ENCODE measurements around the gene LCOR.

The LCOR gene

DNA sequence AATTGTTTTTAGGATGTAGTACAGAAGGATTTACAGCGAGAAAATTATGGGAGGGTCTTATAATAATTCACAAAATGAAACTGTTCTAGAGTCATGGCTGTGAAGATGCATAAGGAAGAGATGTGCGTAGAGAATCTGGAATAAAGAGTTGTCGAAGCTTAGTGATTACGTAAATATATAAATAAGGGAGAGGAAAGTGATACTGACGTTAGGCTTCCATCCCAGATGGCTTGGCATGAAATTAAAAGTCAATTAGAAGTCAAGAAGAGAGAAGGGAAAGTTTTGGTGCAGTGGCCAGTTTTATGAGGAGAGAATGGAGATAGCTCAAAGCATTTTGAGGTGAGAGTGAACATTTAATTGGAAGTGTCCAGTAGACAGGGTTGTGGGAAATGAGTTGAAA is 85.5 kb downstream of the LCOR start:
- Histone ChIP-seq H3K9me3 (no peaks in the 10 kb centered on the region), H3K27me3 (no peaks in the 10 kb centered on the region), H3K4me3 (ENCODE audit: low read depth in 1 of 2, low read length in 1 of 2) (no peak overlapping the region), H3K27ac (no peak overlapping the region), H3K36me3 (peaks cover 23% of the 10 kb centered on the region), H3K4me1 (ENCODE audit: control insufficient read depth in 1 of 2, insufficient read depth in 1 of 2, low read depth in 1 of 2, low read length in 1 of 2) (no peaks in the 10 kb centered on the region)
- TF ChIP-seq, protein P1, sequence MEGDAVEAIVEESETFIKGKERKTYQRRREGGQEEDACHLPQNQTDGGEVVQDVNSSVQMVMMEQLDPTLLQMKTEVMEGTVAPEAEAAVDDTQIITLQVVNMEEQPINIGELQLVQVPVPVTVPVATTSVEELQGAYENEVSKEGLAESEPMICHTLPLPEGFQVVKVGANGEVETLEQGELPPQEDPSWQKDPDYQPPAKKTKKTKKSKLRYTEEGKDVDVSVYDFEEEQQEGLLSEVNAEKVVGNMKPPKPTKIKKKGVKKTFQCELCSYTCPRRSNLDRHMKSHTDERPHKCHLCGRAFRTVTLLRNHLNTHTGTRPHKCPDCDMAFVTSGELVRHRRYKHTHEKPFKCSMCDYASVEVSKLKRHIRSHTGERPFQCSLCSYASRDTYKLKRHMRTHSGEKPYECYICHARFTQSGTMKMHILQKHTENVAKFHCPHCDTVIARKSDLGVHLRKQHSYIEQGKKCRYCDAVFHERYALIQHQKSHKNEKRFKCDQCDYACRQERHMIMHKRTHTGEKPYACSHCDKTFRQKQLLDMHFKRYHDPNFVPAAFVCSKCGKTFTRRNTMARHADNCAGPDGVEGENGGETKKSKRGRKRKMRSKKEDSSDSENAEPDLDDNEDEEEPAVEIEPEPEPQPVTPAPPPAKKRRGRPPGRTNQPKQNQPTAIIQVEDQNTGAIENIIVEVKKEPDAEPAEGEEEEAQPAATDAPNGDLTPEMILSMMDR (IDR thresholded peaks at IDR 0.05): no peak

DNA sequence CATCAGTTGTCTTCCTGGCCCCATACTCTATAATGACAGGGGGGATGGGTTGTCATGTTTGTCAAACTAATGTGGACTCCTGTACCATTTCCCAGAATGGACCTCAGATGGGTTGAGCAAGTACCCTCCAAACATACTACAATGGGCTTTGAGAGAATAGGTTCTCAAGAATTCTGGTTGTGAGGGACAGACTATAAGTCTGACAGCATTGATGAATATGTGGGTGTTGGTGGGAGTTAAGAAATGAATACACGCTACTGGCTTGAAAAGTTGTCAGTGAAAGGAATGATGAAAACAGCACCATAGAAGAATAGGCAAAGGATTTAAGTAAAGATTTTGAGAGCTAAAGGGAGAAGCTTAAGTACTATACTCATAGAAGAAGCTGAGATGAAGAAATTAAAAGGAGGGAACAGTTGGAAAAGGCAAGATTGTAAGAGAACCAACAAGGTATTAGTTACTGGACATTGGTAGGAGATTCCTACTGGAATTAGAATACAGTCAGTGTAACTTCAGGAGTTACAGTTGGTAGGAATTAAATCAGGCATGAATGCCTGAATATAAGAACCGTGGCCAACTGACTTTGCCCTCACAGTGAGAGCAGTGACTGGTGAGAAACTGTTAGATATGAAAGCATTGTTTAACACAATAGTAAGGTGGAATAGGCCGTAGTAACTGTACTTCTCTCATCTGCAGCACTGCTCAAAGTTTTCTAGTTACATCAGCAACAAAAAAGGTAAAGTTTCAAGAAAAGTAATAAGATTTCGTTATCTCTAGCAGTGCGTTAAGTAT is 86.3 kb downstream of the LCOR start:
- no peak overlapping the region for H3K4me3 ChIP-seq (ENCODE audit: low read depth in 1 of 2, low read length in 1 of 2)
- no peaks in the 10 kb centered on the region for H3K27me3 ChIP-seq
- H3K4me1 ChIP-seq (ENCODE audit: control insufficient read depth in 1 of 2, insufficient read depth in 1 of 2, low read depth in 1 of 2, low read length in 1 of 2): no peaks in the 10 kb centered on the region
- no peaks in the 10 kb centered on the region for H3K9me3 ChIP-seq
- no peak overlapping the region for H3K27ac ChIP-seq
- TF ChIP-seq, protein P1 (IDR thresholded peaks at IDR 0.05): no peak
- H3K36me3 ChIP-seq: peaks cover 23% of the 10 kb centered on the region

DNA sequence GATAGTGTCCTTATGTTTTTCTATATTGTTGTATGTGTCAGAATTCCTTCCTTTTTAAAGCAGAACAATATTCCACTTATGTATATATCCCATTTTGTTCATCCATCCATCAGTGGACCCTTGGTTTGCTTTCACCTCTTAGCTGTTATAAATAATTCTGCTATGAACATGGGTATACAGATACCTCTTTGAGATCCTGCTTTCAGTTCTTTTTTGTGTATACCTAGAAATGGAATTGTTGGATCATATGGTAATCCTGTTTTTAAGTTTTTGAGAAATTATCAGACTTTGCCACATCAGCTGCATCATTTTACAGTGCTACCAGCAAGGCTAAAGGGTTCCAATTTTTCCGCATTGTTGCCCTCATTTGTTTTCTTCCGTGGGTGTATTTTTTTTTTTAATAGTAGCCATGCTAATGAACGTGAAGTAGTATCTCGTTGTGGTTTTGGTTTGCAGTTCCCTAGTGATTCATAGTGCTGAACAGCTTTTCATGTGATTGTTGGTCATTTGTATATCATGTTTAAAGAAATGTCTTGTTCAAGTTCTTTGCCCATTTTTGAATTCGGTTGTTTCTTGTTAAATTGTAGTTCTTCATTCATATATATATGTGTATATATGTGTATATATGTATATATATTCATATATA is 87.8 kb downstream of the LCOR start:
- peak overlapping the region; percentile 33 for H3K27ac ChIP-seq
- H3K4me3 ChIP-seq (ENCODE audit: low read depth in 1 of 2, low read length in 1 of 2): no peak overlapping the region
- H3K36me3 ChIP-seq: peaks cover 20% of the 10 kb centered on the region
- no peaks in the 10 kb centered on the region for H3K4me1 ChIP-seq (ENCODE audit: control insufficient read depth in 1 of 2, insufficient read depth in 1 of 2, low read depth in 1 of 2, low read length in 1 of 2)
- TF ChIP-seq, protein P1 (IDR thresholded peaks at IDR 0.05): no peak
- H3K27me3 ChIP-seq: no peaks in the 10 kb centered on the region
- H3K9me3 ChIP-seq: no peaks in the 10 kb centered on the region

DNA sequence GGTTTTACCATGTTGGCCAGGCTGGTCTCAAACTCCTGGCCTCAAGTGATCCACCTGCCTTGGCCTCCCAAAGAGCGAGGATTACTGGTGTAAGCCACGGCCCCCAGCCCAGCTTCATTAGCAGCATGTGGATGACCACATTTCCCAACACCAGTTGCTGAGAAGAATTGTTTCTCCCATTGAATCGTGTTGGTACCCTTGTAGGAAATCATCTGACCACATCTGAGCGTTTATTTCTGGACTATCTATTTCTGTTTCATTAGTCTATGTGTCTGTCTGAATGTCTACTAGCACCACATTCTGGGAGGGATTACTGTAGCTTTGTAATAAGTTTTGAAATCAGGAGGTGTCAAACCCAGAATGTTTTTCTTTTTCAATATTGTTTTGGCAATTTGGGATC is 89.6 kb downstream of the LCOR start:
- H3K4me1 ChIP-seq (ENCODE audit: control insufficient read depth in 1 of 2, insufficient read depth in 1 of 2, low read depth in 1 of 2, low read length in 1 of 2): no peaks in the 10 kb centered on the region
- H3K9me3 ChIP-seq: no peaks in the 10 kb centered on the region
- H3K27ac ChIP-seq: no peak overlapping the region
- no peaks in the 10 kb centered on the region for H3K27me3 ChIP-seq
- TF ChIP-seq, protein P1 (IDR thresholded peaks at IDR 0.05): no peak
- H3K4me3 ChIP-seq (ENCODE audit: low read depth in 1 of 2, low read length in 1 of 2): no peak overlapping the region
- H3K36me3 ChIP-seq: peaks cover 4% of the 10 kb centered on the region

DNA sequence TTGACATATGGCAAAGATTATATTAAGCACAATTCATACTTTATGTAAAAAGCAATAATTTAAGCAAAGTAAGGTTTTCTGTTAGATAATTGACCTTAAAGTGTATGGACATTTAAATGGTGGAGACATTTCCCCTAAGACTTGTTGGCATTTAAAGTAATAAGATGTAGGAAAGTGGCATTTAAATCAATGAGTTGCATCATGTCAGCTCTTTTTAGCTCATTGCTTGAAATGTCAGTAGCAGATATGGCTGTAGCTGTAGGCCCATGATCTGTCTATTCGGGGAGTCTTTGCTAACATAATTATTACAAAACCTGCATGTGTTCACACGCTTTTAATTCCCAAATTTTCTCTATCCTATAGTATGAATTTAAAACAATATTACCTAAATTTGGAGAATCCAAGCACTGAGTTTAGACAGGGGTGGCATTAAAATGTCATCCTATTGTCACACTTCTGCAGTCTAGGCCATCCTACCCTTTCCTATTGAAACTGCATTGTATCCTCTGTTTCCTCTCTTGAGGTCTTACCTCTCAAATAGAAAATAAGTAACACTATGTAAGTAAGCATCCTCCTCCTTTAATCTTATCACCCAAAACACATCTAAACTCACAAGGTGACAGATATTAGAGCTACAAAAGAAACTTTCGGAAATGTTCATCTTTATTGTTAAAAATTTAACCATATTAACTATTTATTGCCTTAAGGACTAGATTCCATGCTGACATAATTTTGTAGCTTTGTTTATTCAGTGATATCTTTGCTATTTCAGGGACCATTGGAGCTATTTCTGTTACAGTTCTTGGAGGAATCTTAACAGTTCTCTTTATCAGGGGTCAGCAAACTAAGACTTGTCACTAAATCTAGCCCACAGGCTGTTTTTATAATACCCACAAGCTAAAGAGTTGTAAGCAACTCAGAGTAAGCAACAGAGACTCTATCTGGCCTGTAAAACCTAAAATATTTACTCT is 91.2 kb downstream of the LCOR start:
- Histone ChIP-seq H3K4me3 (ENCODE audit: low read depth in 1 of 2, low read length in 1 of 2) (no peak overlapping the region), H3K4me1 (ENCODE audit: control insufficient read depth in 1 of 2, insufficient read depth in 1 of 2, low read depth in 1 of 2, low read length in 1 of 2) (no peaks in the 10 kb centered on the region), H3K27me3 (no peaks in the 10 kb centered on the region), H3K27ac (no peak overlapping the region), H3K36me3 (no peaks in the 10 kb centered on the region), H3K9me3 (no peaks in the 10 kb centered on the region)
- TF ChIP-seq, protein P1 (IDR thresholded peaks at IDR 0.05): no peak
